Mucosa of descending colon (tissue), 3 donors: ENCODE results near the gene PIK3CA. TPM values are rescaled to one million over a fixed set of nuclear protein-coding genes. Genes with fewer than 3 reads are reported as not detected.

Experiments used
- ATAC-seq: fragments of 200-7000 bp; cut with Tn5 transposase; one replicate; pipeline ENCODE4 v1.9.1; 2020; ENCODE audit warnings: mild to moderate bottlenecking, moderate library complexity
- DNase-seq, 3 donors: peaks; one replicate each; pipeline ENCODE4 v3.0.0-alpha.2; 2020
- H3K36me3 ChIP-seq: fragments of 200-600 bp; one replicate; pipeline ENCODE4 v1.8.0; 2021; ENCODE audit warnings: low read depth, mild to moderate bottlenecking
- H3K4me1 ChIP-seq: fragments of 200-600 bp; one replicate; pipeline ENCODE4 v1.8.0; 2021; ENCODE audit warnings: low read depth, mild to moderate bottlenecking
- H3K4me3 ChIP-seq: fragments of 200-600 bp; one replicate; pipeline ENCODE4 v1.8.0; 2021; ENCODE audit warnings: mild to moderate bottlenecking
- H3K9me3 ChIP-seq: fragments of 200-600 bp; one replicate; pipeline ENCODE4 v1.8.0; 2021; ENCODE audit warnings: mild to moderate bottlenecking
- CTCF ChIP-seq: fragments of 200-600 bp; IDR thresholded peaks from one replicate; pipeline ENCODE4 v1.8.0; 2022; ENCODE audit warnings: antibody characterized with exemption, mild to moderate bottlenecking
- intact Hi-C, 2 donors: fragments of 100-400 bp; cut with DNase I in 1 of 2; cut with micrococcal nuclease in 1 of 2; formaldehyde crosslinking; loops; one replicate each; pipeline versions ENCODE4 v1.11.0 to v1.11.1; 2022; cut with DNase I, micrococcal nuclease
- total RNA-seq, 3 donors: library from RNA; stranded (reverse); fragmentation: NEBNext Ultra II Directional in 2 of 3; extraction: Animal tissue kit (Norgen Biotek cat#: 25700) in 2 of 3; gene quantifications; one replicate each; pipeline versions ENCODE4 v1.2.1 to v1.2.4, GENCODE V29; 2021 to 2023
- donor health status: DM: no; HTN: no; CAD: no; lungs with moderate emphysema.
- donor health status: DM: no; HTN: no; CAD: no.
- donor health status: DM: no; HTN: yes; CAD: no.

PIK3CA gene
- total RNA-seq, 3 donors from 2014 or later, result 16.5 to 30.6 (median 19.5) TPM

- no peak for ATAC-seq
These were observed 128.6 kb downstream of the PIK3CA start for GRCh38 chr3:179276743-179277142.

GRCh38 chr3:179278151-179278550 lies 130.0 kb downstream of the PIK3CA start:
- H3K9me3 ChIP-seq, result no peaks in the 10 kb centered on the region
- ATAC-seq (no peak), DNase-seq (no peak)
- no peaks in the 10 kb centered on the region for H3K36me3 ChIP-seq
- no peaks in the 10 kb centered on the region for H3K4me1 ChIP-seq
- TF ChIP-seq CTCF, result no peak
- intact Hi-C loops, result no loop called here
- no peak overlapping the region for H3K4me3 ChIP-seq

More at GRCh38 chr3:179276743-179277142, 128.6 kb downstream of the PIK3CA start:
- TF ChIP-seq CTCF, result no peak
- Histone ChIP-seq H3K4me1 (no peaks in the 10 kb centered on the region), H3K36me3 (no peaks in the 10 kb centered on the region), H3K4me3 (no peak overlapping the region), H3K9me3 (no peaks in the 10 kb centered on the region)
- DNase-seq, result no peak
- intact Hi-C loops, result no loop called here

- H3K4me3 ChIP-seq, result no peak overlapping the region
- no peaks in the 10 kb centered on the region for H3K4me1 ChIP-seq
- no peak for TF ChIP-seq CTCF
- DNase-seq (no peak), ATAC-seq (no peak)
- H3K36me3 ChIP-seq, result no peaks in the 10 kb centered on the region
- intact Hi-C loops, result no loop called here
- no peaks in the 10 kb centered on the region for H3K9me3 ChIP-seq
These were observed 131.0 kb downstream of the PIK3CA start for GRCh38 chr3:179278932-179279693.

- no peak for DNase-seq
- no peak for ATAC-seq
- intact Hi-C loops, result no loop called here
- Histone ChIP-seq H3K4me3 (no peak overlapping the region), H3K4me1 (no peaks in the 10 kb centered on the region), H3K9me3 (no peaks in the 10 kb centered on the region), H3K36me3 (no peaks in the 10 kb centered on the region)
- no peak for TF ChIP-seq CTCF
These were observed 131.7 kb downstream of the PIK3CA start for GRCh38 chr3:179279837-179280236.

- TF ChIP-seq CTCF, result no peak
- intact Hi-C loops, result no loop called here
These were observed 133.7 kb downstream of the PIK3CA start for GRCh38 chr3:179281825-179282224.

GRCh38 chr3:179286331-179286730 lies 138.2 kb downstream of the PIK3CA start:
- intact Hi-C loops, result no loop called here

More at GRCh38 chr3:179281825-179282224, 133.7 kb downstream of the PIK3CA start:
- no peaks in the 10 kb centered on the region for H3K4me1 ChIP-seq
- no peaks in the 10 kb centered on the region for H3K9me3 ChIP-seq
- DNase-seq (no peak), ATAC-seq (no peak)
- H3K4me3 ChIP-seq, result no peak overlapping the region
- H3K36me3 ChIP-seq, result no peaks in the 10 kb centered on the region

More at GRCh38 chr3:179286331-179286730, 138.2 kb downstream of the PIK3CA start:
- TF ChIP-seq CTCF, result no peak
- no peaks in the 10 kb centered on the region for H3K4me1 ChIP-seq
- H3K36me3 ChIP-seq, result no peaks in the 10 kb centered on the region
- no peaks in the 10 kb centered on the region for H3K9me3 ChIP-seq
- ATAC-seq (no peak), DNase-seq (no peak)
- no peak overlapping the region for H3K4me3 ChIP-seq
